ENCODE results near the gene ATRIP. TPM values are rescaled to one million over a fixed set of nuclear protein-coding genes. Genes with fewer than 3 reads are reported as not detected.

The ATRIP gene
- polyA plus RNA-seq, 2 of the 4 experiments (the other 2 are of a cell fraction): 6.1 to 9.4 TPM

GRCh38 chr3:48474619-48475018 lies 28.1 kb downstream of the ATRIP start (continued):
- TF ChIP-seq MYC (IDR thresholded peaks at IDR 0.05; ENCODE audit: borderline replicate concordance, low read length): no peak

- ATAC-seq (no peak), DNase-seq (ENCODE audit: low read depth in 1 of 2, low spot score in 1 of 2) (no peak), FAIRE-seq (no peak)
- ChIA-PET POLR2A (no interaction called here), CTCF (no interaction called here)
- H3K4me3 ChIP-seq: no peak overlapping the region
- TF ChIP-seq, protein P1, sequence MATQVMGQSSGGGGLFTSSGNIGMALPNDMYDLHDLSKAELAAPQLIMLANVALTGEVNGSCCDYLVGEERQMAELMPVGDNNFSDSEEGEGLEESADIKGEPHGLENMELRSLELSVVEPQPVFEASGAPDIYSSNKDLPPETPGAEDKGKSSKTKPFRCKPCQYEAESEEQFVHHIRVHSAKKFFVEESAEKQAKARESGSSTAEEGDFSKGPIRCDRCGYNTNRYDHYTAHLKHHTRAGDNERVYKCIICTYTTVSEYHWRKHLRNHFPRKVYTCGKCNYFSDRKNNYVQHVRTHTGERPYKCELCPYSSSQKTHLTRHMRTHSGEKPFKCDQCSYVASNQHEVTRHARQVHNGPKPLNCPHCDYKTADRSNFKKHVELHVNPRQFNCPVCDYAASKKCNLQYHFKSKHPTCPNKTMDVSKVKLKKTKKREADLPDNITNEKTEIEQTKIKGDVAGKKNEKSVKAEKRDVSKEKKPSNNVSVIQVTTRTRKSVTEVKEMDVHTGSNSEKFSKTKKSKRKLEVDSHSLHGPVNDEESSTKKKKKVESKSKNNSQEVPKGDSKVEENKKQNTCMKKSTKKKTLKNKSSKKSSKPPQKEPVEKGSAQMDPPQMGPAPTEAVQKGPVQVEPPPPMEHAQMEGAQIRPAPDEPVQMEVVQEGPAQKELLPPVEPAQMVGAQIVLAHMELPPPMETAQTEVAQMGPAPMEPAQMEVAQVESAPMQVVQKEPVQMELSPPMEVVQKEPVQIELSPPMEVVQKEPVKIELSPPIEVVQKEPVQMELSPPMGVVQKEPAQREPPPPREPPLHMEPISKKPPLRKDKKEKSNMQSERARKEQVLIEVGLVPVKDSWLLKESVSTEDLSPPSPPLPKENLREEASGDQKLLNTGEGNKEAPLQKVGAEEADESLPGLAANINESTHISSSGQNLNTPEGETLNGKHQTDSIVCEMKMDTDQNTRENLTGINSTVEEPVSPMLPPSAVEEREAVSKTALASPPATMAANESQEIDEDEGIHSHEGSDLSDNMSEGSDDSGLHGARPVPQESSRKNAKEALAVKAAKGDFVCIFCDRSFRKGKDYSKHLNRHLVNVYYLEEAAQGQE (IDR thresholded peaks at IDR 0.05): no peak
- TF ChIP-seq RCOR1 (IDR thresholded peaks at IDR 0.05; ENCODE audit: low read depth, low read length) (no peak), CHD2 (IDR thresholded peaks at IDR 0.05; ENCODE audit: low read length, partially characterized antibody) (no peak), MAX (IDR thresholded peaks at IDR 0.05) (no peak), ZC3H11A (IDR thresholded peaks at IDR 0.05) (no peak), JUN (IDR thresholded peaks at IDR 0.05) (no peak), CTCF (IDR thresholded peaks at IDR 0.05) (no peak), HEYL (CRISPR knock-in tag; IDR thresholded peaks at IDR 0.05) (no peak), NFE2L2 (conservative IDR thresholded peaks at IDR 0.05; ENCODE audit: low read length) (no peak), KDM5A (IDR thresholded peaks at IDR 0.05) (no peak), EP300 (IDR thresholded peaks at IDR 0.05) (no peak), KDM1A (IDR thresholded peaks at IDR 0.05; ENCODE audit: low read depth) (no peak), RNF2 (IDR thresholded peaks at IDR 0.05; ENCODE audit: borderline replicate concordance, low read depth) (no peak), POLR2AphosphoS2 (conservative IDR thresholded peaks at IDR 0.05; ENCODE audit: low read length) (no peak), SMC3 (IDR thresholded peaks at IDR 0.05) (no peak), ZNF302 (CRISPR knock-in tag; IDR thresholded peaks at IDR 0.05) (no peak), CEBPB (IDR thresholded peaks at IDR 0.05) (no peak)
- WGBS (ENCODE audit: missing lambda C conversion rate): 92% methylated on average over 10 of the region's 11 CpGs
- H3K4me1 ChIP-seq: peaks cover 13% of the 10 kb centered on the region
- no peak overlapping the region for H3K4me2 ChIP-seq
- H3K27ac ChIP-seq: no peak overlapping the region
- H3K9me3 ChIP-seq: no peaks in the 10 kb centered on the region
Measured at GRCh38 chr3:48475188-48475587, 28.7 kb downstream of the ATRIP start.

- Histone ChIP-seq H3K27ac (no peak overlapping the region), H3K4me1 (peaks cover 10% of the 10 kb centered on the region), H3K4me2 (no peak overlapping the region), H3K4me3 (no peak overlapping the region), H3K9me3 (no peaks in the 10 kb centered on the region)
- TF ChIP-seq PHF8 (IDR thresholded peaks at IDR 0.05; ENCODE audit: borderline replicate concordance, low read depth) (no peak), HDAC2 (IDR thresholded peaks at IDR 0.05) (no peak), EP300 (IDR thresholded peaks at IDR 0.05) (no peak)
- TF ChIP-seq, protein P2, sequence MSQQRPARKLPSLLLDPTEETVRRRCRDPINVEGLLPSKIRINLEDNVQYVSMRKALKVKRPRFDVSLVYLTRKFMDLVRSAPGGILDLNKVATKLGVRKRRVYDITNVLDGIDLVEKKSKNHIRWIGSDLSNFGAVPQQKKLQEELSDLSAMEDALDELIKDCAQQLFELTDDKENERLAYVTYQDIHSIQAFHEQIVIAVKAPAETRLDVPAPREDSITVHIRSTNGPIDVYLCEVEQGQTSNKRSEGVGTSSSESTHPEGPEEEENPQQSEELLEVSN (IDR thresholded peaks at IDR 0.05; ENCODE audit: borderline replicate concordance, low read depth): no peak
- DNase-seq (ENCODE audit: low read depth in 1 of 2, low spot score in 1 of 2): no peak
- ChIA-PET POLR2A (no interaction called here), CTCF (interaction anchor here (0.8 to 0.9 kb wide), 2 partner anchors 73 to 159 kb away, joined by 3 read pairs; partner anchors contain the start of gene SLC26A6)
- no peak for ATAC-seq
- WGBS (ENCODE audit: missing lambda C conversion rate): 89% methylated on average over 4 of the region's 9 CpGs
- FAIRE-seq: no peak
Measured at GRCh38 chr3:48476426-48477053, 30.0 kb downstream of the ATRIP start.

Data from A549 (cell line).